IMR-90 (cell line): ENCODE data around the gene NUP210L.

Experiments
- BHLHE40 ChIP-seq: fragments of 150-350 bp; IDR thresholded peaks from 2 replicates; pipeline ENCODE4 v1.6.1; 2016; ENCODE audit warnings: mild to moderate bottlenecking, low read depth, low read length
- CEBPB ChIP-seq: IDR thresholded peaks from 2 replicates; pipeline ENCODE4 v1.6.1; 2012; ENCODE audit warnings: low read depth, low read length, improper control_type of control experiment
- CHD1 ChIP-seq: IDR thresholded peaks from 2 replicates; pipeline ENCODE4 v1.6.1; 2012; ENCODE audit warnings: low read depth, low read length, improper control_type of control experiment
- CTCF ChIP-seq: conservative IDR thresholded peaks from 2 replicates; pipeline ENCODE4 v1.5.1; 2012; ENCODE audit warnings: mild to moderate bottlenecking, low read depth, low read length, improper control_type of control experiment
- FOS ChIP-seq: fragments of 150-350 bp; IDR thresholded peaks from 2 replicates; pipeline ENCODE4 v1.6.1; 2016; ENCODE audit warnings: low read depth, low read length
- MAFK ChIP-seq: IDR thresholded peaks from 2 replicates; pipeline ENCODE4 v1.6.1; 2012; ENCODE audit warnings: low read depth, low read length, improper control_type of control experiment
- MAZ ChIP-seq: IDR thresholded peaks from 2 replicates; pipeline ENCODE4 v1.6.1; 2012; ENCODE audit warnings: low read depth, mild to moderate bottlenecking, low read length, improper control_type of control experiment, moderate library complexity, borderline replicate concordance
- MXI1 ChIP-seq: IDR thresholded peaks from 2 replicates; pipeline ENCODE4 v1.6.1; 2012; ENCODE audit warnings: low read depth, mild to moderate bottlenecking, low read length, moderate library complexity, borderline replicate concordance
- POLR2A ChIP-seq: IDR thresholded peaks from 2 replicates; pipeline ENCODE4 v1.6.1; 2012; ENCODE audit warnings: mild to moderate bottlenecking, low read depth, low read length
- RAD21 ChIP-seq: IDR thresholded peaks from 2 replicates; pipeline ENCODE4 v1.6.1; 2012; ENCODE audit warnings: low read length, improper control_type of control experiment
- SMC3 ChIP-seq: fragments of 150-350 bp; IDR thresholded peaks from 2 replicates; pipeline ENCODE4 v1.6.1; 2016; ENCODE audit warnings: low read depth, mild to moderate bottlenecking, antibody characterized with exemption, low read length, moderate library complexity
- USF2 ChIP-seq: fragments of 150-350 bp; IDR thresholded peaks from 2 replicates; pipeline ENCODE4 v1.6.1; 2017; ENCODE audit warnings: mild to moderate bottlenecking, antibody characterized with exemption, low read length, low read depth

GRCh38 chr1:153963030-153963849 lies 191.6 kb downstream of the NUP210L start, which contains the start of gene SLC39A1:
- TF ChIP-seq CTCF (no peak), MXI1 (no peak), POLR2A (peak; percentile 68; the same call in 1 of the 2 replicates), MAZ (peak; percentile 66; the same call in 1 of the 2 replicates), USF2 (no peak), BHLHE40 (no peak; the same call in 1 of the 2 replicates), SMC3 (no peak), CEBPB (no peak), CHD1 (no peak), FOS (no peak), RAD21 (no peak), MAFK (no peak)
